ENCODE results near the gene RABGAP1L. TPM values are rescaled to one million over a fixed set of nuclear protein-coding genes. Genes with fewer than 3 reads are reported as not detected.
"Not testable (repeated sequence)": the region's sequence is repeated elsewhere in the genome, so short reads cannot be mapped to it uniquely, and the experiment has no call there.

The RABGAP1L gene
- total RNA-seq, 4 donors from 2014 or later, result 170 to 282 (median 182) TPM

DNA sequence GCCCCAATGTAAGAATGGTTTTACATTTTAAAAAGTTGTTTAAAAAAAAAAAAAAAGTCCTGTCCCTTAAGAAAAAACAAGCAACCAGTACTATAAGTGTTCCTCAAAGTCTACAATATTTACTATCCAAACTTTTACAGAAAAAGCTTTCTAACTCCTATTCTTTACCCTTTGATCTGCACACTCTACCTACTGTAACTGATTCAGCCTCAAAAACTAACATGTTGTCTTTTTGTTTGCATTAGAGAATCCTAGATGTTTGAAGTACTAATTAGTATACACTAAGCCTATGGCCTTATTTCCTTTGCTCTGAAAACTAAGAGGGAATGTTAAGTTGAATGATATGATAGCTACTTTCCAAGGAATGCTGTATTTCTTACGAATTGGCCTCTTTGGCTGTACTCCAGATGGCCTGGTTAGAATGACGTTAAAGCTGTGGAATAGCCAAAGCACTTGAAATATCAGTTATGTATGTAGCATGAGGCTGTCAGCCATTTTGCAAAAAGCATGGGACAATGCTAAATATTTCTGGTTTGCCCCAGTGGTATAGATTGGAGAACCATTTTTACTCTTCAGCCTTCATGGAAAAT lies 523.2 kb downstream of the RABGAP1L start:
- H3K4me1 ChIP-seq, result no peaks in the 10 kb centered on the region
- no peak overlapping the region for H3K4me3 ChIP-seq
- no peaks in the 10 kb centered on the region for H3K36me3 ChIP-seq
- no peak for TF ChIP-seq POLR2A (IDR thresholded peaks at IDR 0.05)
- TF ChIP-seq, protein P1, sequence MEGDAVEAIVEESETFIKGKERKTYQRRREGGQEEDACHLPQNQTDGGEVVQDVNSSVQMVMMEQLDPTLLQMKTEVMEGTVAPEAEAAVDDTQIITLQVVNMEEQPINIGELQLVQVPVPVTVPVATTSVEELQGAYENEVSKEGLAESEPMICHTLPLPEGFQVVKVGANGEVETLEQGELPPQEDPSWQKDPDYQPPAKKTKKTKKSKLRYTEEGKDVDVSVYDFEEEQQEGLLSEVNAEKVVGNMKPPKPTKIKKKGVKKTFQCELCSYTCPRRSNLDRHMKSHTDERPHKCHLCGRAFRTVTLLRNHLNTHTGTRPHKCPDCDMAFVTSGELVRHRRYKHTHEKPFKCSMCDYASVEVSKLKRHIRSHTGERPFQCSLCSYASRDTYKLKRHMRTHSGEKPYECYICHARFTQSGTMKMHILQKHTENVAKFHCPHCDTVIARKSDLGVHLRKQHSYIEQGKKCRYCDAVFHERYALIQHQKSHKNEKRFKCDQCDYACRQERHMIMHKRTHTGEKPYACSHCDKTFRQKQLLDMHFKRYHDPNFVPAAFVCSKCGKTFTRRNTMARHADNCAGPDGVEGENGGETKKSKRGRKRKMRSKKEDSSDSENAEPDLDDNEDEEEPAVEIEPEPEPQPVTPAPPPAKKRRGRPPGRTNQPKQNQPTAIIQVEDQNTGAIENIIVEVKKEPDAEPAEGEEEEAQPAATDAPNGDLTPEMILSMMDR (IDR thresholded peaks at IDR 0.05), result no peak
- no peaks in the 10 kb centered on the region for H3K27me3 ChIP-seq
- DNase-seq, result no peak
- no peak overlapping the region for H3K27ac ChIP-seq
- no peaks in the 10 kb centered on the region for H3K9me3 ChIP-seq

DNA sequence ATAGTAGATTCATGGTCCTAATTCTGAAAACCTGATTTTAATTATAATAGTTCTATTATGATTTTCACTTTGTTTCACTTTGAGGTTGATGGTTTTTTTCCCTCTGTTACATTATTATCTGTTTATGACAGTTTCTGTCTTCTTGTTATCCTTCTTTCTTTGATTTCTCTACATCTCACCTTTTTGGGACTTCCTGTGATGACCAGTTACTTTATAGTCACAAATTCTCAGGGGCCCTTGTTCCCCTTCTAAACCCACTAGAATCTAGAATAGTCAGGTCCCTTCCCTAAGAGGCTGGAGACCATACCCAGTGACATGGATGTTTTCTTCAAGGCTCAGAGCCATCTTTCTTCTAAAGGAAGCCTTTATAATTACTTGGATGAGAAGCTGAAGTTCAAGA lies 526.9 kb downstream of the RABGAP1L start:
- Histone ChIP-seq H3K27me3 (no peaks in the 10 kb centered on the region), H3K4me3 (no peak overlapping the region), H3K9me3 (no peaks in the 10 kb centered on the region), H3K27ac (no peak overlapping the region), H3K36me3 (no peaks in the 10 kb centered on the region), H3K4me1 (no peaks in the 10 kb centered on the region)
- no peak for TF ChIP-seq POLR2A (IDR thresholded peaks at IDR 0.05)
- TF ChIP-seq, protein P1 (IDR thresholded peaks at IDR 0.05), result no peak
- DNase-seq, result no peak

DNA sequence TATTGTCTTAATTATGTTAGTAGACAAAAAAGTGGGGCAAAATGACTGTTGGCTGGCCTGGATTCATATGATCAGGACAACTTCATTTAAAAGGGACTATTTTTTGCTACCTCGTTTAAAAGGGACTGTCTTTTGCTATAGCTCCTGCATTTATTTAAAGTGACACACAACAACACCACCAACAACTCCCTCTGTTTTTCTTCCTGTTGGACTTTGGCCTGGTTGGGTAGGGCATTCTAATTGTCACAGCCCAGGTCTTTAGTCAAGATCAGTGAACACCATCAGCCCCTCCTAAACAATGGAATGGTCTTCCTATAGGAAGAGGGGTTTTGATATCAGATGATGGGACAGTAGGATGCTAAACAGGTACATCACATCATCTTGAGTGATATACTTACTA lies 530.2 kb downstream of the RABGAP1L start:
- peak in 1 of 3 donors; percentile 71 for DNase-seq

DNA sequence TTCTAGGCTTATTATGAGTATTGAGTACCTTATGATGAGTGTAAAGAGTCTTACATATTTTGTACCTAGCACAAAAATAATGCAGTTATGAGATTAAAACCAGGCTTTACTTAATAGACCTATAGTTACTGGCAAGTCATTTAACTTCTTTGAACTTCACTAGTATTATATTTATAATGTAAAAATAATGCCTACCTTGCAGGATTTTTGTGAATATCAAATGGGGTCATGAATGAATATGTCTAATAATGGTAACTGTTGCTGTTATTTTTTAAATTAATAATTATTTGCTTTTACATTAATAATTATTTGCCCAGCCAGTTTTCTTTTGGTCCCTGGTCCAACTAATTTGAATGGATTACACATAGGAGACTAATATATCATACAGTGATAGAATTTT lies 530.9 kb downstream of the RABGAP1L start:
- no peak for DNase-seq
- no peak overlapping the region for H3K4me3 ChIP-seq
- no peaks in the 10 kb centered on the region for H3K9me3 ChIP-seq
- no peaks in the 10 kb centered on the region for H3K27me3 ChIP-seq
- no peaks in the 10 kb centered on the region for H3K36me3 ChIP-seq
- H3K27ac ChIP-seq, result no peak overlapping the region
- no peaks in the 10 kb centered on the region for H3K4me1 ChIP-seq
- TF ChIP-seq, protein P1 (IDR thresholded peaks at IDR 0.05), result no peak
- TF ChIP-seq POLR2A (IDR thresholded peaks at IDR 0.05), result no peak

More for the DNA sequence above, 530.2 kb downstream of the RABGAP1L start:
- Histone ChIP-seq H3K4me1 (no peaks in the 10 kb centered on the region), H3K36me3 (no peaks in the 10 kb centered on the region), H3K9me3 (no peaks in the 10 kb centered on the region), H3K4me3 (no peak overlapping the region), H3K27ac (no peak overlapping the region), H3K27me3 (no peaks in the 10 kb centered on the region)
- TF ChIP-seq, protein P1 (IDR thresholded peaks at IDR 0.05), result no peak
- TF ChIP-seq POLR2A (IDR thresholded peaks at IDR 0.05), result no peak

DNA sequence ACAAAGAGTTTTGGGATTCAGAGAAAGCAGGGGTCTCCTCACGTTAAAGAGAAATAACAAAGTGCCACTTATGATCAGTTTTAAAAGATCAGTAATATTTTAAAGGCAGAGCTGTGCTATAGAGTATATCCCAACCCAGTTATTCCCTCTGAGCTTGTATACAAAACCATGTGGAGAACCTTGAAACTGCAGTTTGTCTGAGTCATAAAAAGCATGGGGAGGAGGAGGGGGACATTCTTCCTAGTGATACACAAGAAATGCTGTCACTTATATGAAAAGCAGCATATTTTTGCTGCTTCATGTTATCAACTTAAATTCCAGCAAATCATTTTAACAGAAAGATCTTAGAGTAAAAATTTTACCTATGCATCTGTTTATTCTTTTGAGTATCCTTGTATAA lies 533.0 kb downstream of the RABGAP1L start:
- no peak for DNase-seq
- Histone ChIP-seq H3K4me3 (no peak overlapping the region), H3K9me3 (no peaks in the 10 kb centered on the region), H3K4me1 (no peaks in the 10 kb centered on the region), H3K36me3 (no peaks in the 10 kb centered on the region), H3K27me3 (no peaks in the 10 kb centered on the region), H3K27ac (no peak overlapping the region)
- TF ChIP-seq, protein P1 (IDR thresholded peaks at IDR 0.05), result no peak
- TF ChIP-seq POLR2A (IDR thresholded peaks at IDR 0.05), result no peak

DNA sequence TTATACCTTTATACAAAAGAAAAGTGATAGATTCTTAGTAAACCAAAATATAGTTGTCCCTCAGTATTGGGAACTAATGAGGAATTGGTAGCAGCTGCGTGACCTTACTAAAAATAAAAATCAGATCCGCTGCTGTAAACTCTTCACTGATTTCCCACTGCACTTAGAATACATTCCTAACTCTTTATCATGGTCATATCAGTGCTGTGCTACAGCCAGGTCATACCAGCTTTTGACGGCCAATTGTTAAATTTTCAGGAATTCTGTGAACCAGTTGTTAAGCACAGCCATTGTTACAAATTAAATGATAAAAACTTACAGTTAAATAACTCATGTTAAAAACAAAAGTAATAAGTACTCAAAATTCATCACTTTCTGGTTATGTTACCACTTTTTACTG lies 533.8 kb downstream of the RABGAP1L start:
- Histone ChIP-seq H3K36me3 (no peaks in the 10 kb centered on the region), H3K27ac (no peak overlapping the region), H3K9me3 (no peaks in the 10 kb centered on the region), H3K4me3 (no peak overlapping the region), H3K4me1 (no peaks in the 10 kb centered on the region), H3K27me3 (no peaks in the 10 kb centered on the region)
- DNase-seq, result no peak
- TF ChIP-seq, protein P1 (IDR thresholded peaks at IDR 0.05), result no peak
- TF ChIP-seq POLR2A (IDR thresholded peaks at IDR 0.05), result no peak

DNA sequence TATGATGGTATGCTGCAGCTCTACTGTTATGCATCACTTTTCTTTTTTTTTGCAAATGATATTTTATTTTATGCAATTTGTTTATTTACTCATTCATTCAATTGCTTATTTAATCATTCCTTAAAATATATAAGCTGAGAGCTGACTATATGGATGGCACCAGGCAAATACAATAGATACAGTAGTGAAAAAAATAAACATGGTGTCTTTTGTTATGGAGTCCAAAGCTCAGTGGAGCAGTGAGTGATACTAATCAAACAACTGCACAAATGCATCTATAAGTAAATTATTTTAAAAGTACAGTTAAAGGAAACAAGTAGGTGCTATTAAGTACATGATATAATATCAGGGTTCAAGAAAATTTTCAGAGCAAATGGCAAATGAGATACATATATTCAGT lies 534.2 kb downstream of the RABGAP1L start:
- H3K4me1 ChIP-seq, H3K36me3 ChIP-seq, H3K4me3 ChIP-seq, DNase-seq, H3K27me3 ChIP-seq, H3K27ac ChIP-seq, H3K9me3 ChIP-seq: not testable (repeated sequence)

Data from Peyer's patch (tissue), 4 donors.